Aorta (tissue), 5 donors: ENCODE data around the gene MAP3K13. TPM values are rescaled to one million over a fixed set of nuclear protein-coding genes. Genes with fewer than 3 reads are reported as not detected.

Source experiments
- ATAC-seq: fragments of 200-7000 bp; cut with Tn5 transposase; one replicate; pipeline ENCODE4 v1.9.1; 2022; ENCODE audit warnings: moderate library complexity; ENCODE audit not compliant: low FRiP score
- DNase-seq, 2 donors: peaks; one replicate each; pipeline ENCODE4 v3.0.0-alpha.2; 2020
- H3K27ac ChIP-seq, 2 donors: one replicate each; pipeline ENCODE4 v1.5.1; 2013; ENCODE audit warnings: low read length in 2 of 2, mild to moderate bottlenecking in 2 of 2, moderate library complexity in 2 of 2, control low read depth in 1 of 2, inconsistent platforms in 1 of 2, low read depth in 1 of 2
- H3K27me3 ChIP-seq, 2 donors: one replicate each; pipeline ENCODE4 v1.6.1; 2013; ENCODE audit warnings: control low read depth in 1 of 2, low read length in 1 of 2, mild to moderate bottlenecking in 1 of 2, moderate library complexity in 1 of 2; ENCODE audit not compliant: insufficient read depth in 2 of 2, control insufficient read depth in 1 of 2
- H3K36me3 ChIP-seq, 2 donors: one replicate each; pipeline ENCODE4 v1.6.1; 2013; ENCODE audit warnings: control low read depth in 1 of 2, low read length in 1 of 2, mild to moderate bottlenecking in 1 of 2; ENCODE audit not compliant: insufficient read depth in 2 of 2, control insufficient read depth in 1 of 2
- H3K4me1 ChIP-seq, 2 donors: one replicate each; pipeline ENCODE4 v1.6.1; 2013; ENCODE audit warnings: low read length in 2 of 2, control low read depth in 1 of 2, mild to moderate bottlenecking in 1 of 2, moderate library complexity in 1 of 2; ENCODE audit not compliant: insufficient read depth in 2 of 2, control insufficient read depth in 1 of 2
- H3K4me3 ChIP-seq, 2 donors: one replicate each; pipeline ENCODE4 v1.5.1; 2013; ENCODE audit warnings: low read length in 2 of 2, control low read depth in 1 of 2, mild to moderate bottlenecking in 1 of 2
- H3K9me3 ChIP-seq: one replicate; pipeline ENCODE4 v1.6.1; 2013; ENCODE audit warnings: mild to moderate bottlenecking, low read length; ENCODE audit not compliant: control insufficient read depth
- WGBS, 2 donors: extraction: QIAGEN DNeasy Blood & Tissue Kit; methylation state at CpG; one replicate each; pipeline ENCODE4 v1.1.7; 2013; 5-methylcytosine and 5-hydroxymethylcytosine counted together
- intact Hi-C, 2 donors: fragments of 100-400 bp; cut with DNase I; formaldehyde crosslinking; loops; one replicate each; pipeline versions ENCODE4 v1.14.2 to v1.15.0; 2022
- polyA plus RNA-seq, 2 donors: library from polyadenylated mRNA; stranded (reverse); fragments of 200-250 nt; gene quantifications; one replicate each; pipeline ENCODE4 v1.2.3, GENCODE V29; 2013
- total RNA-seq, 2 donors: library from RNA; stranded (reverse); fragmentation: NEBNext Ultra II Directional; extraction: Animal tissue kit (Norgen Biotek cat#: 25700); gene quantifications; one replicate each; pipeline ENCODE4 v1.2.1, GENCODE V29; 2021
- donor health status: healthy with polysubstance abuse.
- donor health status: Bipolar disorder and iron deficiency.
- donor health status: DM: no; HTN: no; CAD: no.
- donor health status: DM: no; HTN: no; CAD: no.
- donor health status: DM: yes; HTN: yes; CAD: no.

Gene MAP3K13
- total and polyA plus RNA-seq, 4 donors: 19.8 to 38.4 (median 27.0) TPM

DNA sequence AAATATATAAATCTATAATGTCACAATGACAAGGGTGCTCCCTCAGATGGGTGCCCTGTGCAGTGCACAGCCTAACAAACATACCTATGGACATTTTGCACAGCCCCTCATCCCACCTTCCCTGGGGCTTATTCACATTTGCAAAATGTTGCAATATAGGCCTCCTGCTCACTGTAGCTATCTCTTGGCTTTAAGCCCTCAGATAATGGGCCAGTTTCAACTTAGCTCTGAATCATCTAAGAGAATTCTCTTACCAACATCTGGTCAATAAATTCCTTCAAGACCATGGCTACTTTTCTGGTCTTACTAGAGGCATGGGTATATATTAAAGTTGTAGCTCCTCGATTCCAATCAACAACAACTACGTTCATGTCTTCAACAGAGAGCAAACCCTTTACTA is 171.6 kb downstream of the MAP3K13 start:
- Histone ChIP-seq H3K27me3 (no peaks in the 10 kb centered on the region), H3K4me3 (no peak overlapping the region), H3K9me3 (no peaks in the 10 kb centered on the region), H3K4me1 (no peaks in the 10 kb centered on the region), H3K27ac (no peak overlapping the region), H3K36me3 (no peaks in the 10 kb centered on the region)
- no peak for ATAC-seq
- WGBS, 2 donors: 88 to 89% methylated on average over 2 of the region's 2 CpGs
- no peak for DNase-seq
- intact Hi-C loops: no loop called here

DNA sequence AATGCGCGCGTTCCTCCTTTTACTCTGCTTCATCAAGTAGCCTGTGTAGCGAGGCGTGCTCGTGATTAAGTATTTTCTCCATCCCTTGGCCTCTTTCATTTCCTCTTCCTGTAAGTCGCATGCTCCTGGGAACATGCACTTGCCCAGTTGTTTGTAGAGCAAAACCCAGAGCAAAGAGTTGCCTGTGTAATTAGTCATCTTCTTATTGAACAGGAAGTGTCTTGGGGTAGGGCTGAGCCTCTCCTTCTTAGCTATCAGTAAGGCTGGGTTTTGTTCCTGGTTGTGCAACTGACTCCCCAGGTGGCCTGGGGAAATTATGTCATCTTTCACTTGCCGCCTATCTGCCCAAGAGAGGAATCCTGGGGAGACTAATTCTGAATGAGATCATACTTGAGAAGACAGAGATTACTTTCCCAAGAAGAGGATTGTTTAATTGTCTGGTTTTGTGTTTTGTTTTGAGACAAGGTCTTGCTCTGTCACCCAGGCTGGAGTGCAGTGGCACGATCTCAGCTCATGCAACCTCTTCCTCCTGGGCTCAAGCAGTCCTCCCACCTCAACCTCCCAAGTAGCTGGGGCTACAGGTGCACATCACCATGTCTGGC is 174.5 kb downstream of the MAP3K13 start:
- no peaks in the 10 kb centered on the region for H3K36me3 ChIP-seq
- intact Hi-C loops: no loop called here
- H3K4me1 ChIP-seq: no peaks in the 10 kb centered on the region
- DNase-seq (peak in 1 of 2 donors; percentile 62), ATAC-seq (peak; percentile 48)
- WGBS, 2 donors: 62 to 67% methylated on average over 9 of the region's 9 CpGs
- H3K9me3 ChIP-seq: no peaks in the 10 kb centered on the region
- H3K27ac ChIP-seq: no peak overlapping the region
- H3K27me3 ChIP-seq: no peaks in the 10 kb centered on the region
- no peak overlapping the region for H3K4me3 ChIP-seq

Other genes with a start within 250 kb of the MAP3K13 start
- 10 to 100 TPM; 17.2 to 20.4 TPM for gene C3orf70, start 210.1 kb upstream of the MAP3K13 start, total RNA-seq
- 1 to 10 TPM; 4.5 to 6.7 TPM for gene C3orf70, start 210.1 kb upstream of the MAP3K13 start, polyA plus RNA-seq
- gene EHHADH, start 109.1 kb upstream of the MAP3K13 start, total RNA-seq: 1 to 10 TPM; 1.8 to 6.1 TPM
- gene EHHADH, start 109.1 kb upstream of the MAP3K13 start, polyA plus RNA-seq: 1 to 10 TPM; 2.5 to 5.1 TPM
- 10 to 100 TPM; 13.2 to 15.6 TPM for gene TMEM41A, start 135.9 kb downstream of the MAP3K13 start, total RNA-seq
- gene TMEM41A, start 135.9 kb downstream of the MAP3K13 start, polyA plus RNA-seq: 1 to 10 TPM; 5.4 to 8.8 TPM
- under 1 TPM in 1 of 2 donors, not detected in 1; 0.62 TPM for gene LIPH, start 189.5 kb downstream of the MAP3K13 start, total RNA-seq
- gene LIPH, start 189.5 kb downstream of the MAP3K13 start, polyA plus RNA-seq: 1 to 10 TPM in 1 of 2 donors, under 1 TPM in 1; 0.77 to 3.6 TPM
- gene SENP2, start 223.2 kb downstream of the MAP3K13 start, total RNA-seq: 10 to 100 TPM; 36.5 to 41.6 TPM
- 10 to 100 TPM; 13.6 to 15.4 TPM for gene SENP2, start 223.2 kb downstream of the MAP3K13 start, polyA plus RNA-seq